Chondrocyte (in vitro differentiated cells): ENCODE data around the gene ERICH6B. TPM values are rescaled to one million over a fixed set of nuclear protein-coding genes. Genes with fewer than 3 reads are reported as not detected.

Source experiments
- DNase-seq: peaks from one replicate; pipeline ENCODE4 v3.0.0; 2021; ENCODE audit warnings: mixed read lengths, low spot score
- H3K27ac Mint-ChIP-seq: one replicate; pipeline ENCODE4 v1.8.0; 2021; ENCODE audit warnings: mild to moderate bottlenecking, moderate library complexity, mixed read lengths; ENCODE audit not compliant: unreplicated experiment
- H3K27me3 Mint-ChIP-seq: 2 replicates; pipeline ENCODE4 v1.8.0; 2021; ENCODE audit warnings: low read depth, mixed read lengths
- H3K36me3 Mint-ChIP-seq: 2 replicates; pipeline ENCODE4 v1.8.0; 2021; ENCODE audit warnings: low read depth, mixed read lengths
- H3K4me1 Mint-ChIP-seq: 2 replicates; pipeline ENCODE4 v1.8.0; 2021; ENCODE audit warnings: low read depth, mild to moderate bottlenecking, mixed read lengths
- H3K4me3 Mint-ChIP-seq: one replicate; pipeline ENCODE4 v1.8.0; 2021; ENCODE audit warnings: mild to moderate bottlenecking, moderate library complexity, mixed read lengths; ENCODE audit not compliant: unreplicated experiment
- H3K9me3 Mint-ChIP-seq: 2 replicates; pipeline ENCODE4 v1.8.0; 2021; ENCODE audit warnings: low read depth, mixed read lengths
- CTCF ChIP-seq: fragments of 200-600 bp; sonication (generic); IDR thresholded peaks from 2 replicates; pipeline ENCODE4 v1.5.0; 2021; ENCODE audit warnings: antibody characterized with exemption, mild to moderate bottlenecking, moderate library complexity
- total RNA-seq: library from RNA; stranded (reverse); gene quantifications from 3 replicates; pipeline ENCODE4 v1.2.1, GENCODE V29; 2021

The ERICH6B gene
- total RNA-seq, 1 donor from 2014 or later = not detected

- H3K36me3 Mint-ChIP-seq = no peaks in the 10 kb centered on the region
- no peaks in the 10 kb centered on the region for H3K9me3 Mint-ChIP-seq
- TF ChIP-seq CTCF = no peak
- no peak overlapping the region for H3K4me3 Mint-ChIP-seq
- H3K27me3 Mint-ChIP-seq = peaks cover 49% of the 10 kb centered on the region
- no peak overlapping the region for H3K27ac Mint-ChIP-seq
- H3K4me1 Mint-ChIP-seq = no peaks in the 10 kb centered on the region
- no peak for DNase-seq
Observed at GRCh38 chr13:45575830-45576180, 39.7 kb downstream of the ERICH6B start.

GRCh38 chr13:45575146-45575829 lies 40.3 kb downstream of the ERICH6B start:
- no peaks in the 10 kb centered on the region for H3K9me3 Mint-ChIP-seq
- H3K4me3 Mint-ChIP-seq = no peak overlapping the region
- no peak for TF ChIP-seq CTCF
- DNase-seq = no peak
- H3K27ac Mint-ChIP-seq = no peak overlapping the region
- no peaks in the 10 kb centered on the region for H3K4me1 Mint-ChIP-seq
- peaks cover 49% of the 10 kb centered on the region for H3K27me3 Mint-ChIP-seq
- H3K36me3 Mint-ChIP-seq = no peaks in the 10 kb centered on the region

GRCh38 chr13:45565331-45565730 lies 50.2 kb downstream of the ERICH6B start:
- peaks cover 7% of the 10 kb centered on the region for H3K4me1 Mint-ChIP-seq
- no peak overlapping the region for H3K4me3 Mint-ChIP-seq
- TF ChIP-seq CTCF = no peak
- no peaks in the 10 kb centered on the region for H3K9me3 Mint-ChIP-seq
- H3K27me3 Mint-ChIP-seq = peaks cover 7% of the 10 kb centered on the region
- no peak for DNase-seq
- no peaks in the 10 kb centered on the region for H3K36me3 Mint-ChIP-seq
- H3K27ac Mint-ChIP-seq = no peak overlapping the region

- H3K4me1 Mint-ChIP-seq = peaks cover 7% of the 10 kb centered on the region
- H3K27ac Mint-ChIP-seq = no peak overlapping the region
- no peak for DNase-seq
- no peak for TF ChIP-seq CTCF
- peaks cover 8% of the 10 kb centered on the region for H3K27me3 Mint-ChIP-seq
- H3K4me3 Mint-ChIP-seq = no peak overlapping the region
- peaks cover 2% of the 10 kb centered on the region for H3K36me3 Mint-ChIP-seq
- no peaks in the 10 kb centered on the region for H3K9me3 Mint-ChIP-seq
Observed at GRCh38 chr13:45564133-45564776, 51.3 kb downstream of the ERICH6B start.

- H3K27me3 Mint-ChIP-seq = peaks cover 29% of the 10 kb centered on the region
- H3K4me3 Mint-ChIP-seq = no peak overlapping the region
- H3K36me3 Mint-ChIP-seq = peaks cover 7% of the 10 kb centered on the region
- H3K27ac Mint-ChIP-seq = no peak overlapping the region
- no peak for TF ChIP-seq CTCF
- peaks cover 9% of the 10 kb centered on the region for H3K9me3 Mint-ChIP-seq
- no peak for DNase-seq
- no peaks in the 10 kb centered on the region for H3K4me1 Mint-ChIP-seq
Observed at GRCh38 chr13:45554604-45555109, 60.9 kb downstream of the ERICH6B start.
